A673 (cell line): ENCODE measurements around the gene TRA2B. TPM values are rescaled to one million over a fixed set of nuclear protein-coding genes. Genes with fewer than 3 reads are reported as not detected.

Experiments
- BruUV-seq: library from RNA; stranded (reverse); fragments of 400-500 nt; replicated peaks from 2 replicates; lab custom pipeline; 2021; lab: Mats Ljungman, UMichigan
- CTCF ChIA-PET: fragments of 300-600 bp; sonication (Branson Sonifier 250); formaldehyde crosslinking; loops from one replicate; lab custom pipeline; 2022; ENCODE audit warnings: antibody characterized with exemption; lab: Charles Lee
- POLR2A ChIA-PET: fragments of 300-600 bp; sonication (Branson Sonifier 250); formaldehyde crosslinking; loops from one replicate; lab custom pipeline; 2022; ENCODE audit warnings: antibody characterized with exemption; ENCODE audit not compliant: low non-redundant PET; lab: Charles Lee
- DNase-seq: peaks from one replicate; pipeline ENCODE4 v3.0.0-alpha.2; 2015; ENCODE audit warnings: low spot score
- H3K27ac ChIP-seq: fragments of 200-600 bp; sonication (generic); 2 replicates; pipeline ENCODE4 v1.5.1; 2016; ENCODE audit warnings: mixed run types, low read depth, mild to moderate bottlenecking, mixed read lengths, antibody characterized with exemption, low read length; ENCODE audit not compliant: poor library complexity, severe bottlenecking
- H3K27me3 ChIP-seq: fragments of 200-600 bp; sonication (generic); replicated peaks from 2 replicates; pipeline ENCODE4 v1.6.1; 2017; ENCODE audit warnings: mixed run types, low read depth, mild to moderate bottlenecking, mixed read lengths, antibody characterized with exemption, low read length; ENCODE audit not compliant: insufficient read depth, poor library complexity
- H3K36me3 ChIP-seq: fragments of 200-600 bp; sonication (generic); 2 replicates; pipeline ENCODE4 v1.6.1; 2016; ENCODE audit warnings: mixed run types, mild to moderate bottlenecking, mixed read lengths, antibody characterized with exemption, low read length; ENCODE audit not compliant: insufficient read depth, poor library complexity, severe bottlenecking
- H3K4me1 ChIP-seq: fragments of 200-600 bp; sonication (generic); 2 replicates; pipeline ENCODE4 v1.6.1; 2017; ENCODE audit warnings: mixed run types, mild to moderate bottlenecking, mixed read lengths, antibody characterized with exemption, low read length; ENCODE audit not compliant: insufficient read depth, poor library complexity, severe bottlenecking
- H3K4me3 ChIP-seq: fragments of 200-600 bp; sonication (generic); 2 replicates; pipeline ENCODE4 v1.5.1; 2016; ENCODE audit warnings: low read depth, mixed run types, mild to moderate bottlenecking, mixed read lengths, low read length; ENCODE audit not compliant: poor library complexity, severe bottlenecking
- H3K9me3 ChIP-seq: fragments of 200-600 bp; sonication (generic); 2 replicates; pipeline ENCODE4 v1.6.1; 2016; ENCODE audit warnings: mixed run types, low read depth, mild to moderate bottlenecking, mixed read lengths, antibody characterized with exemption, low read length; ENCODE audit not compliant: poor library complexity, severe bottlenecking
- CTCF ChIP-seq: fragments of 300-800, 200-600 bp; sonication (generic); conservative IDR thresholded peaks from 2 replicates; pipeline ENCODE4 v1.5.1; 2017; ENCODE audit warnings: low read depth, mild to moderate bottlenecking, antibody characterized with exemption, low read length, moderate library complexity, mixed read lengths
- EZH2 ChIP-seq: fragments of 200-600 bp; sonication (generic); IDR thresholded peaks from 2 replicates; pipeline ENCODE4 v1.6.1; 2017; ENCODE audit warnings: borderline replicate concordance, low read depth, mild to moderate bottlenecking, mixed read lengths, antibody characterized with exemption, low read length; ENCODE audit not compliant: poor library complexity, severe bottlenecking
- intact Hi-C: fragments of 100-400 bp; cut with micrococcal nuclease; formaldehyde crosslinking; loops from one replicate; pipeline ENCODE4 v1.10.0; 2022; ENCODE audit not compliant: unreplicated experiment
- total RNA-seq: library from RNA; stranded (reverse); gene quantifications from 2 replicates; pipeline ENCODE4 v1.2.3, GENCODE V29; 2021

TRA2B gene
- total RNA-seq, 1 experiment from 2014 or later = 339 TPM

GRCh38 chr3:185866995-185867394 lies 70.8 kb downstream of the TRA2B start:
- intact Hi-C loops = no loop called here
- no peak overlapping the region for H3K4me3 ChIP-seq
- TF ChIP-seq CTCF (no peak), EZH2 (no peak)
- CTCF ChIA-PET = no interaction called here
- no peaks in the 10 kb centered on the region for H3K27me3 ChIP-seq
- POLR2A ChIA-PET = no interaction called here
- no peaks in the 10 kb centered on the region for H3K36me3 ChIP-seq
- no peaks in the 10 kb centered on the region for H3K9me3 ChIP-seq
- no peak overlapping the region for H3K27ac ChIP-seq
- no peak for DNase-seq
- no TSS peak for BruUV-seq
- no peaks in the 10 kb centered on the region for H3K4me1 ChIP-seq

GRCh38 chr3:185866555-185866954 lies 71.3 kb downstream of the TRA2B start:
- intact Hi-C loops = no loop called here
- CTCF ChIA-PET = no interaction called here
- no peak overlapping the region for H3K4me3 ChIP-seq
- no peak overlapping the region for H3K27ac ChIP-seq
- BruUV-seq = no TSS peak
- TF ChIP-seq CTCF (no peak), EZH2 (no peak)
- H3K36me3 ChIP-seq = no peaks in the 10 kb centered on the region
- DNase-seq = no peak
- no peaks in the 10 kb centered on the region for H3K27me3 ChIP-seq
- H3K9me3 ChIP-seq = no peaks in the 10 kb centered on the region
- POLR2A ChIA-PET = no interaction called here
- H3K4me1 ChIP-seq = no peaks in the 10 kb centered on the region

Other genes starting within 250 kb of the TRA2B start
- 66.2 and 77.2 TPM in 2 replicates for gene IGF2BP2, start 113.0 kb downstream of the TRA2B start, total RNA-seq
- gene ETV5, start 171.1 kb upstream of the TRA2B start, total RNA-seq = 87.4 and 92.9 TPM in 2 replicates